Effector CD8-positive, alpha-beta T cell (primary cell): ENCODE measurements around the gene PDE10A.

Source experiments
- DNase-seq: peaks from one replicate; lab custom pipeline; 2025; lab: John Stamatoyannopoulos, UW

The PDE10A gene

DNA sequence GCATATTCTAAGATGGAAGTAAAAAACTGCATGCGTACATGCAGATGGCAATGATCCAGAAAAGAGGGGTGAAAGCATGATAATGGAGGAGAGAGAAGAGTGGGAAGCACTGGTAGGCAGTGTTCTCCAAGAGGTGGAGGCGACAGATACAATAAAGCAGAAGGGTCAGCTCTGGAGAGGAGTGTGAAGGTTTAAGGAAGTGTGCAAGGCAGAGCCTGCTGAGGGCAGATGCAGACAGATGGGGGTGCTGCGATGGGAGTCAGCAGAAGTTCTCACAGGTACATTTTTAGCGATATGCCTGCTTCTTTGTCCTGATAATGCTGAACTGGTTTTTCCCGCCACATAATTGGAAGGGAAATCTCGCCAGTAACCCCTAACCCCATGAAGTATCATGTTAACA, 272.6 kb downstream of the PDE10A start:
- DNase-seq = no peak

DNA sequence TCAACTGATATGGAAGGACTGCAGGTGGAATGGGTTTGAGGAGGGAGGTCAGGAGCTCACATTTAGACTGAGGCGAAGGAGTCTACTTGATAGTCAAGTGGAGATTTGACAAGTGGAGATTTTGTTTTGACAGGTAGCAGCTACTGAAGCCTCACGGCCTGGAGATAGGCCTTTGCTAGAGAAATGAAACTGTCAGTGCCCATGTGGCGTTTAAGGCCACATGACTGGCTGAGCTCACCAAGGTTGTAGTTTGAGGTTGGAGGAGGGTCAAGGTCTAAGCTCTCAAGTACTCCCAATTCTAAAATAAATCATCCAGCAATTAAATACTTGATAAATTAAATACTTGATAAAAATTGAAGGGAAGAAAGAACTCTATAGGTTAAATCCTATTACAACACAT, 273.5 kb downstream of the PDE10A start:
- no peak for DNase-seq

DNA sequence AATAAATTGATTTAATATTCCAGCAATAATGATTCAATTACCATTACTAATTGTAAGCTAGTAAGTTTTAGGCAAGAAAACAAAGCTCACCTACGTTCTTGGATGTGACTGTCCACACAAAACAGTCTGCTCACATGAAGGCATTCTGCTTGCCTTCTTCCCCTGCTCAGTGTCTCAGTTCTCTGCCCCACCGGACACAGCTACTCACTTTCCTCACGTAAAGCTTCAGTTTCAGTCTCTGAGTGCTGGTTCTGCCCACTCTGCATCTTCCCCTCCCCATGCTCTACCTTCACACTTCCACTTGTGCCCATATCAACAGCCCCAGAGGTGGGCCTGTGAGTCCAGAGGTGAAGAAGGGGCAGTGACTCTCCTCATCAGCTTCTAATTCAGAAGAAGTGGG, 279.7 kb downstream of the PDE10A start:
- DNase-seq = no peak

DNA sequence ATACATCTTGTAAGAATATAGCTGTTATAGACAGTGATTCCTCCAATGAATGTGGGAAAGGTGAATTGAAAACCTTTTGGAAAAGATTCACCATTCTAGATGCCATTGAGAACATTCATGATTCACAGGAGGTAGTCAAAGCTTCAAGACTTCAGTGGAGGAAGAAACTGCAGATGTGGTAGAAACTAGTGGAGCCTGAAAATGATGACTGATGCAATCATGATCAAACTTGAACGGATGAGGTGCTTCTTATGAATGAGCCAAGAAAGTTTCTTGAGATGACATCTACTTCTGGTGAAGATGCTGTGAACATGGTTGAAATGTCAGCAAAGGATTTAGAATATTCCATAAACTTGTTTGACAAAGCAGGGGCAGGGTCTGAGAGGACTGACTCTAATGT, 286.9 kb downstream of the PDE10A start:
- DNase-seq = no peak

DNA sequence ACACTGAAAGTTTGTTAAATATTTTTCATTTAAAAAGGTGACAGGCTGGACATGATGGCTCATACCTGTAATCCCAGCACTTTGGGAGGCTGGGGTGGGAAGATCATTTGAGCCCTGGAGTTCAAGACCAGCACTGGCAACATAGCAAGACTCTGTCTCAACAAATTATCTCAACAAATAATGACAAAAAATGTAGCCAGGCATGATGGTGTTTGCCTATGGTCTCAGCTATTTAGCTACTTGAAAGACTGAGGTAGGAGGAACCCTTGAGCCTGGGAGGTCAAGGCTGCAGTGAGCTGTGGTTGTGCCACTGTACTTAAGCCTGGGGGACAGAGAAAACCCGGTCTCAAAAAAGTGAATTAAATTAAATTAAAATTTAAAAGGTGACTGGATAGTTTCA, 297.7 kb downstream of the PDE10A start:
- no peak for DNase-seq

DNA sequence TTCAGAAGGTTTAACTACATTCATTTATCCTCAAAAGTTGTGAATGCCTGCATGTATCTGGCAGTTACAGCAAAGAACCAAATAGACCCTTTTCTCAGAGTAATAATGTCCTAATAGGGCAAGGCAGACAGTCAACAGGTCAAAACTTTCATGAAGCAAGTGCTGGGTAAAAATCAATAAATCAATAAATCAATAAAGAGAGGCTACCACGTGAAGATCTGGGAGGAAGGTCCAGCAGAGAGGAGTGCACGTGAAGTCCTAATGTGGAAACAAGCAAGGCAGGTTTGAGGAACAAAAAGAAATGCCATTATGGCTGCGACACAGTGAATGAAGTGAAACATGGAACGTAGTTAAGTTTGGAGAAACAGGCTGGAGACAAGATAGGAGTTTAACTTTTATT, 317.3 kb downstream of the PDE10A start:
- no peak for DNase-seq

DNA sequence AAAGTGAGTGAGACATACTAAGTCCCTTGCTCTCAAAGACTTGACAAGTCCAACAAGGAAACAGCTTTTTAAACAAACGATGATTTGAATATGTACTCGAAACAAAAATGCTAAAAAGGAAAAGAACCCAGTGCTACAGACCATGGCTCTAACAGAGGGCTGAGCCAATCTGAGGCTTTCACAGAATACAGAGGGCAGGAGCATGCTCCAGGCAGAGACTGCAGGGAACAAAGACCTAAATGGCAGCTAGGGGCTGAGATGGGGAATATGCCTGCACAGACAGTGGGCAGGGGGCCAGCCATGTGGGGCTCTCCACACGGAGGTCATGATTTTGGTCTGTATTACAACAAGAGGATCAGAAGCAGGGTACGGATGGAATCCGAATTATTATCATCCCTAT, 322.5 kb downstream of the PDE10A start:
- DNase-seq = no peak

DNA sequence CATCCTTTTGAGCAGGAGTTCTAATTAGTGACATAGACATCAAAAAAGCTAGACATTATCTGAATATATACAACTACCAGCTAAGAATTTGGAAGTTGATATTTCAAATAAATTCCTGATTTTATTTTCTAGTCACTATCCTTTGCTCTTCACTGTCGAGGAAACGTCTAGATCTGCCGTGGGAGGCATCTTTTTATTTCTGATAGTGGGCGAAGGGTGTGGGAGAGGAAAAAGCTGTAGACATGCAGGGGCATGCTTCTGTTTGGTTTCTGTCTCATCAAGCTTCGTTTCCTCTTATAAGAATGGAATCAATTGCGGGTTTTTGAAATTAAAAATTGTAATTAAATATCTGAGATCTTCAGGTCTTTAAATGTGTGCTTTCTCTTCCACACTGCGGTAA, 337.4 kb downstream of the PDE10A start:
- DNase-seq = no peak

DNA sequence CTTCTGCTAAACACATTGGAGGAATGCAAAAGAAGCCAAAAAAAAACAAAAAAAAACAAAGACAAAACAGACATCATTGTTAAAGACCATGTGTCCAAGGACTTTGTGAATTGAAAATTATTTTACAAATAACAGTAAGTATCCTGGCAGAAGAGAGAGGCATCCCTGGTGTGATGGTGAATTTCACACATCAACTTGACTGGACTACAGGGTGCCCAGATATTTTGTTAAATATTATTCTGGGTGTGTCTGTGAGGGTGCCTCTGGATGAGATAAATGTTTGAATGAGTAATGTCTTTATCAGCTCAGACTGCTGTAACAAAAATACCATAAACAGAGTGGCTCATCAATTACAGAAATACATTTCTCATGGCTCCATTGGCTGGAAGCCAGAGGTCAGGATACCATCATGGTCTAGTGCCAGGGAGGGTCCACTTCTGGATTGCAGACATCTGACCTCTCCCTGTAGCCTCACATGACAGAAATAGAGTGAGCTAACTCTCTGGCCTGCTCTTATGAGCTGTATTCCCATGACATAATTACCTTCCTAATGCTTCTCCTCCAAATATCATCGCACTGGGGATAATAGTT, 341.4 kb downstream of the PDE10A start:
- no peak for DNase-seq

DNA sequence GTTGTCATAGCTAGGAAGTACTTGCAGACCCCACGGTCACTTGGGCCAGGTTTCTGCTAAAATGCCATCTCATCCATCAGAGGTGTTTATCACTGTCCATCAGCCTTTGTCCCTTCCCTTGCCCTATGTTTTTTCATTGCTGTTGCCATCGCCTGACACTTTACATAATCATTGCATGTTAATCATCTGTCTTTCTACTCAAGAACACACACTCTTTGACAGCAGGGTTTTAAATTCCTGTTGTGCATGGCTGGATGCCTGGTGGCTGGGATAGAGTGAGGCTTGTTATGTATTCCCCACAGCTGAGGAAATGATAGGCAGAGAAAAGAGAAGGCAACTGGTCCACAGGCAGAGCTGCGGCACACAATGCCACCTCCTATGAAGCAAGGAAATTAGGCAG, 341.9 kb downstream of the PDE10A start:
- DNase-seq = no peak

DNA sequence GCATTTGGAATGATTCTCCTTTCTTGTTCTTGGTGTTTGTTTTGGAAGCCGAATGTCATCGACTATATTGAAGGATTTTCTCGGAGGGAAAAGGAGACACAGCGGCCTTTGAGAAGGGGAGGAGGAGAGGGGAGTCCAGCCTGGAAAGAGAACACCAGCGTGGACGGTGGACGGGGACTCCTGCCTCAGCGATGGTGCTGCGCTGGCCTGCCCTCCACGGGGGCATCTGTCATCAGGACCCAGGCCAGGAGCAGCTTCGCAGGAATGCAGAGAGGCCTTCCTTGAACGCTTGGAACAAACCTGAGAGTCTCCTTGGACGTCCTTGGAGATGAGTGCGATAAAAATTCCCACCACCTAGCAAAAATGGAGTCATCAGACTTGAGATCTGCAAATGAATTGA, 345.3 kb downstream of the PDE10A start:
- DNase-seq = no peak

DNA sequence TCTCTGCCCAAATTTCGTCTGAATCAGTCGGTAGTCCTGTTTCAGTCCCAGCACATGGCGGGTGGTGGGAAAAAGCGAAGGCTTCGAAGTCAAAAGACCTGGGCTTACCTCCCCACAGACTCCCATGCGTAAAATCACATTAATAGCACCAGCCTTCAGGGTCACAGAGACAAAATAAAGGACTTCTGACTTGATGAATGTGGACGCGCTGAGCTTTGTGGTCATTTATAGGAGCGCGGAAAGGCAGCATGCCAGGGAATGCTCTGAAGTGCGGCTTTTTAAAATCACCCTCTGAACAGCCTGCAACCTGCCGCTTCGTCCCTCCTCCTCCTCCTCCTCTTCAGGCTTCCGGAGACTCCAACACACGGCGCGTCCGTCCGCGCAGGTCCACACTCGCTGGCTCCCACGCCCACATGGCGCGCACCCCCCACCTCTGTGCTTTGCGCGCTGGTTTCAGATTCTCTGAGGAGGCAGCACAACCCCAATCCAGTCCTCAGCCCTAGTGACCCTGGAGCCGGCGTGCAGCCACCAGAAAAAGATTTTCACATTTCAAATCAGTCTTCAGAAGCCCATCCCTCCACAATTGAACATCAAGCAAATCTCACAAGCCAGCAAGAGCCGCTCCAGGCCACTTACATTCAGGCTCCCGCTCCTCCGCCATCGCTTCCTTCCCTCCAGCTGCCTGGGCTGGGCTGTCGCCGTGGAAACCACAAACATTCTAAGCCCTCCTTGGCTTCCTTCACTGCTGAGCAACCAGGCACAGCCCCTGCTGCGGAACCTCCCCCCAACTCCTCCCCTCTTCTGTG, 353.9 kb downstream of the PDE10A start, which contains the start of gene C6orf118:
C6orf118 (minus strand) TSS at position 680 of the 806 bp plus-strand sequence; CDS start at position 661, 19 bp downstream.
- DNase-seq = no peak

DNA sequence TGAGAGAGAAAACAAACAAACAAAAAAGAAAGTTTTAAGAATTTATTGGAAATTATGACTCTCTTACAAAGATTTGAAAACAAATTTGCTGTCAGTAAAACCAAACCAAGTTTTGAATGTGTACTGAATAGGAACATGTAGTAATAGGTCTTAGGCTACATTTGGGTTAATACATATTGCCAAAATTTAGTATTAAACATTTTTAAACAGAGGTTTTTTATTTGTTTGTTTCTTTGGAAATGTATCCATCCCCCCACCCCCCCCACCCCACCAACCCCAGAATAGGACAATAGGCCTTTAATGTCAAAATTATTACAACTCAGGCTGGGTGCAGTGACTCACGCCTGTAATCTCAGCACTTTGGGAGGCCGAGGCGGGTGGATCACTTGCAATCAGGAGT, 356.1 kb downstream of the PDE10A start:
- DNase-seq = no peak

DNA sequence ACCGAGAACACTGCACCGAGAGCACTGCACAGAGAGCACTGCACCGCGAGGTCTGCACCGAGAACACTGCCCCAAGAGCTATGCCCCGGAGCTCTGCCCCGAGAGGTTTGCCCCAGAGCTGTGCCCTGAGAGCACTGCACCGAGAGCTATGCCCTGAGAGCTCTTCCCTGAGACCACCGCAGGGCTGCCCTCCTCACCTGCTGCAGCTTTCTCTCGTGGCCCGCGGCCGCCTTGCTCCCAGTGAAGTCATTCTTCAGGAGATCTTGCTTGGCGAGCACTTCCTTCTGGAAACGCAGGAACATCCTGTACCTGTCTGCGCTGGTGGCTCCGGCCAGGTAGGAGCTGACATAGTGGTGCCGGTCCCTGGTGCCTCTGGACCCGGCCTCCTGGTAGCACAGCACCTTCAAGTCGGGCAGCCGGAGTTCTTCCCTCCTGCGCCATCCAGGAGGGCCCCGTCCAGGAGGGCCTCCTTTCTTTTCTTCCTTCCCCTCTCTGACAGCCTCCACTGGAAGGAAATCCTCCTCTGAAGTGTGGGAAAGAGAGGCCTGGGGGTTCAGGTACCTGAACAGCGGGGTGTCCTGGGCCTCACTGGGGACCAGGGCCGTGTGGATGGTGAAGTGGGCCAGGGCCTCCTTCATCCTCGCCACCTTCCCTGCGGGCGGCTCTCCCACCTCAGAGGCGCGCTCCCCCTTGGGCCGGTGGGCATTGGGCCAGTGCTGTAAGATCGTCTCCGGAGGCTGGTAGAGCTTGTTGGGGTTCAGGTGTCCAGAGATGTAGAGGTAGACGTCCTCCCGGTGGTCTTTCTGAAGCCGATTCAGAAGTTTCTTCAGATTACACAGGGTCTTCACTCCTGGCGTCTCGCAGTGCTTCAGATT, 361.4 kb downstream of the PDE10A start:
- DNase-seq = no peak

DNA sequence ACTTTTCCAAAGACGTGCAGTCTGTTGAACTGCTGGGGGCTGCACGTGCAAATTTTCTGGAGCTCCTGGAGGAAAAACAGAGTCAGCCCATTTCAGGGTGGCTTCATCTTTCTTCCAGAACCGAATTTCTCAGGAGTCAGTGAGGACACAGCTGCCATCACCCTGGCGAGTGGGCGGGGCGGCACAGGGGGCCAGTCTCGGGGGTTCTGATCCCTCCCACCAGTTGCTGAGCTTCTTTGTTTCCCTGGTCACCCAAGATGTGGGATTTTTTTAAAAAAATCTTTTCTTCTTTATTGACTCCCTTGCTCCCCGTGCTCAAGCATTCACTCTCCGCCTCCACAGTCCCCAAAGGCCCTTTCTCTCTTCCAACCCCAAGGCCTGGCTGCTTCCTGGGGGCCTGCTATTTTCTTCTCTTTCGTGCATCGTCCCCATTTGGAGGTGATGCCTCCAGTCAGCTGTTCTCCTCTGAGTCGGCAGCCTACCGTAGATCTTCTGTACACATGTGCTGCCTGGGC, 362.6 kb downstream of the PDE10A start:
- DNase-seq = no peak

DNA sequence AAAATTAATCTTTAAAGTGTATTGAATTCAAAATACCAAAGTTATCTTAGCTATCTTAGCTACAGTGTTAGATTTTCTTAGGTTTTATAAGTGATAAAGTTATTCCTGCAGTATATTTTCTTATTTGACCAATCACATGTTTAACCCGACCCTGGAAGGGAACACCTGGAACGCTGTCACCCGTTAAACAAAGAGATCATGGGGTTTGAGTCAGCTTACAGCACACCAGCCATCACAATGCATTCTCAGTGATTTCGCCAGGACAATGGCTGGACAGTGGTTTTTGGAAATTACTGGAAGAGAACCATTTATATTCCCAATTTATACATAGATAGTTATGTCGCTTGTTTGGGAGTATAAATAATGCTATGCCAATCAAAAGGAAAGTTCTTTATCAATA, 364.2 kb downstream of the PDE10A start:
- no peak for DNase-seq

DNA sequence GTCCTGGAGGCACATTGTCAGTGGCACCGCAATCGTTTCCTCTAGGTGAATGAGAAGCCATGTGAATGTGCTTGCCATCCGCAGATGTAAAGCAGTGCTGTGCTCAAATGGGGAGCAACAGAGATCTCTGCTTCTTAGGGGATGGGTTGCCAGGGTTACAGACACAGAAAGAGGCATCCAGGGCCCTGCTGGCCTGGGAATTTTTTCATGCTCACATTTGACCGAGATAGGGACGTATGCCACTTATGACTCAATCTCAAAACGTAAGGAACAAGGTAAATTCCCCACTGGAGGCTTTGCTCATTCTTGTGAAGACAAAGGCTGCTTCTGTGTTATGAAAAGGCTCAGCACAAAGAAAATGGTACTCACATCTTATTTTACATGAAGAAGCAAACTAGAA, 364.6 kb downstream of the PDE10A start:
- DNase-seq = no peak

DNA sequence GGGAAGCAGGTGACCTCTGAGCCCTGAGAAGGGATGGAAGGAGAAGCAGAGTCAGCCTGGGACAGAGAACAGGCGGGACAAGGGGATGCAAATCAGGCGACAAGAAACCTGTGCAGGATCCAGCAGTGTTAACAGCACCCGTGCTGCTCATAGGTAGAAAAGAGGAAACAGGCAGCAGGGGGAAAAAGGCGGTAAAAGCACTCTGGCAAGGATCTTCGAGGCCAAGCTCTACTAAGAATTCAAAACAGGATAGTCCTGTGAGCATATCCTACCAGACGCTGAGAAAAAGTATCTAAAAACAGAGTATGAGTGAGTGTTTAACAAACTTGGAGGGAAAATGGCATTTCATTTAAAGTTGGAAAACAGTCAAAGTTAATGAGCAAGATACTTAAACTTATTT, 370.4 kb downstream of the PDE10A start:
- no peak for DNase-seq
